NOMO-1 treated with DMSO at 0.1 percent for 48 hours (cell line): ENCODE measurements around the gene SCNM1.
"Not testable (repeated sequence)": the region's sequence is repeated elsewhere in the genome, so short reads cannot be mapped to it uniquely, and the experiment has no call there.

Experiments used
- DNase-seq: peaks from one replicate; lab custom pipeline; 2025; ENCODE audit not compliant: unreplicated experiment; lab: John Stamatoyannopoulos, UW

The SCNM1 gene

GRCh38 chr1:151192047-151192446 is 26.1 kb downstream of the SCNM1 start:
- DNase-seq: no peak

GRCh38 chr1:151193304-151193703 is 27.4 kb downstream of the SCNM1 start:
- no peak for DNase-seq

- no peak for DNase-seq
These were observed 27.9 kb downstream of the SCNM1 start for GRCh38 chr1:151193856-151194255.

- DNase-seq: not testable (repeated sequence)
These were observed 29.1 kb downstream of the SCNM1 start for GRCh38 chr1:151194894-151195594.

- peak; percentile 88 for DNase-seq
These were observed 30.4 kb downstream of the SCNM1 start for GRCh38 chr1:151196292-151196800.

- no peak for DNase-seq
These were observed 31.9 kb downstream of the SCNM1 start for GRCh38 chr1:151197863-151198253.

GRCh38 chr1:151198254-151199127 is 32.5 kb downstream of the SCNM1 start, which contains the start of gene PIP5K1A:
PIP5K1A (plus strand) TSS chr1:151198552; CDS start chr1:151198997, 445 bp downstream.
- peak; percentile 99 for DNase-seq

- peak; percentile 11 for DNase-seq
These were observed 34.1 kb downstream of the SCNM1 start for GRCh38 chr1:151199873-151200581.

GRCh38 chr1:151205381-151205965 is 39.5 kb downstream of the SCNM1 start:
- DNase-seq: not testable (repeated sequence)

GRCh38 chr1:151210830-151211229 is 44.9 kb downstream of the SCNM1 start:
- DNase-seq: no peak

- DNase-seq: no peak
These were observed 46.2 kb downstream of the SCNM1 start for GRCh38 chr1:151211972-151212705.

GRCh38 chr1:151213560-151213959 is 47.6 kb downstream of the SCNM1 start:
- DNase-seq: no peak
